GM10266 (cell line): Measurements from ENCODE around the gene ZNF429.

Source experiments
- DNase-seq: peaks from one replicate; pipeline ENCODE4 v3.0.0; 2012; ENCODE audit errors: extremely low spot score
- CTCF ChIP-seq: IDR thresholded peaks from 2 replicates; pipeline ENCODE4 v1.5.1; 2012; ENCODE audit warnings: mild to moderate bottlenecking, low read depth; ENCODE audit not compliant: control insufficient read depth, insufficient read depth; ENCODE audit errors: missing control alignments

ZNF429 gene

GRCh38 chr19:21569494-21569865 is 64.1 kb downstream of the ZNF429 start:
- TF ChIP-seq CTCF: no peak
- DNase-seq: no peak

- DNase-seq: no peak
- TF ChIP-seq CTCF: no peak
Measured at GRCh38 chr19:21571316-21571715, 65.9 kb downstream of the ZNF429 start.

GRCh38 chr19:21574607-21575006 is 69.2 kb downstream of the ZNF429 start:
- no peak for TF ChIP-seq CTCF
- no peak for DNase-seq

GRCh38 chr19:21576481-21576880 is 71.1 kb downstream of the ZNF429 start:
- no peak for TF ChIP-seq CTCF
- no peak for DNase-seq

- TF ChIP-seq CTCF: no peak
- no peak for DNase-seq
Measured at GRCh38 chr19:21580101-21580500, 74.7 kb downstream of the ZNF429 start.

GRCh38 chr19:21580818-21581217 is 75.4 kb downstream of the ZNF429 start:
- DNase-seq: no peak
- no peak for TF ChIP-seq CTCF

- TF ChIP-seq CTCF: no peak
- no peak for DNase-seq
Measured at GRCh38 chr19:21581646-21582240, 76.3 kb downstream of the ZNF429 start.
